Subcutaneous adipose tissue (tissue), 4 donors: ENCODE results near the gene LGSN. TPM values are rescaled to one million over a fixed set of nuclear protein-coding genes. Genes with fewer than 3 reads are reported as not detected.

Source experiments
- total RNA-seq, 4 donors: library from RNA; depleted of rRNA; stranded (reverse); fragments of >200 nt; gene quantifications; one replicate each; pipeline ENCODE4 v1.1.0, GENCODE V29; 2016
- TF ChIP-seq, protein P1 (sequence below): fragments of 450-650 bp; IDR thresholded peaks from one replicate; pipeline ENCODE4 v1.5.1; 2016; ENCODE audit warnings: low read depth, mild to moderate bottlenecking, control low read depth, antibody characterized with exemption, moderate library complexity

Gene LGSN, protein sequence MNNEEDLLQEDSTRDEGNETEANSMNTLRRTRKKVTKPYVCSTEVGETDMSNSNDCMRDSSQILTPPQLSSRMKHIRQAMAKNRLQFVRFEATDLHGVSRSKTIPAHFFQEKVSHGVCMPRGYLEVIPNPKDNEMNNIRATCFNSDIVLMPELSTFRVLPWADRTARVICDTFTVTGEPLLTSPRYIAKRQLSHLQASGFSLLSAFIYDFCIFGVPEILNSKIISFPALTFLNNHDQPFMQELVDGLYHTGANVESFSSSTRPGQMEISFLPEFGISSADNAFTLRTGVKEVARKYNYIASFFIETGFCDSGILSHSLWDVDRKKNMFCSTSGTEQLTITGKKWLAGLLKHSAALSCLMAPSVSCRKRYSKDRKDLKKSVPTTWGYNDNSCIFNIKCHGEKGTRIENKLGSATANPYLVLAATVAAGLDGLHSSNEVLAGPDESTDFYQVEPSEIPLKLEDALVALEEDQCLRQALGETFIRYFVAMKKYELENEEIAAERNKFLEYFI
- total RNA-seq: not detected

DNA sequence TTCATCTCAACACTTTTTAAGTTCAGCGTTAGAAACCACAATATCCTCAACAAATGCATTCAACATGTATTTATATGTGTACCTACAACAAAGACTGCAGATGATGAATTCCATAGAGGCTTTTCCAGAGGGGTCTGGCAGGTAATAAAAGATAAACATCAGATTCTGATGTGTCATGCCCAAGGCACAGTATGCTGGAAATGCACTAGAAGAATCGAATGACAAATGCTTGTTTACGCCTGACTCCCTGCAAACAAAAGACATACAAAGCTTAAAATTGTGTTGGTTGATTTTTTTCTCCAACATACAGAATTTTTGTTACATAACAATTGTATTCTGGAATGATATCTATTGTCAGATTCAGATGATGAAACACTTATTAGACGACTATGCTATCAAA lies at the start of gene LGSN:
LGSN (minus strand) TSS at position 45 of the 400 bp plus-strand sequence; CDS start at position 5, 40 bp downstream.
- TF ChIP-seq, protein P1, sequence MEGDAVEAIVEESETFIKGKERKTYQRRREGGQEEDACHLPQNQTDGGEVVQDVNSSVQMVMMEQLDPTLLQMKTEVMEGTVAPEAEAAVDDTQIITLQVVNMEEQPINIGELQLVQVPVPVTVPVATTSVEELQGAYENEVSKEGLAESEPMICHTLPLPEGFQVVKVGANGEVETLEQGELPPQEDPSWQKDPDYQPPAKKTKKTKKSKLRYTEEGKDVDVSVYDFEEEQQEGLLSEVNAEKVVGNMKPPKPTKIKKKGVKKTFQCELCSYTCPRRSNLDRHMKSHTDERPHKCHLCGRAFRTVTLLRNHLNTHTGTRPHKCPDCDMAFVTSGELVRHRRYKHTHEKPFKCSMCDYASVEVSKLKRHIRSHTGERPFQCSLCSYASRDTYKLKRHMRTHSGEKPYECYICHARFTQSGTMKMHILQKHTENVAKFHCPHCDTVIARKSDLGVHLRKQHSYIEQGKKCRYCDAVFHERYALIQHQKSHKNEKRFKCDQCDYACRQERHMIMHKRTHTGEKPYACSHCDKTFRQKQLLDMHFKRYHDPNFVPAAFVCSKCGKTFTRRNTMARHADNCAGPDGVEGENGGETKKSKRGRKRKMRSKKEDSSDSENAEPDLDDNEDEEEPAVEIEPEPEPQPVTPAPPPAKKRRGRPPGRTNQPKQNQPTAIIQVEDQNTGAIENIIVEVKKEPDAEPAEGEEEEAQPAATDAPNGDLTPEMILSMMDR: no peak

DNA sequence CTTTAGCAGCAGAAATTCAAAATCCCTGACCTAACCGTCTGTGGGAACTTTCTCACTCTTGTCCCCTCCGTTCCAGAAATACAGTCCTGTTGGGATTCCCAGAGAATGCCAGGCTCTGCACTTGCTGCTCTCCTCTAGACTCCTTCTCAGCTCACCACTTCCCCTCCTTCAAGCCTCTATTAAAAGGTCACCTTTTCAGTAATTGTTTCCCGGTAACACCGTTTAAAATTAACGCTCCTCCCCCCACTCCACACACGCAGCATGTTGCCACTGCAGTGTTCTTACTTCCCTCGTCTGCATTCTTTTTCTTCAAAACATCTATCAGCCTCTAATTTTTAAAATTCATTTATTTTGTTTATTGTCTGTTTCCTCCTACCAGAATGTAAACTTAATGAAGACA lies 48.6 kb upstream of the LGSN start:
- TF ChIP-seq, protein P1: no peak

DNA sequence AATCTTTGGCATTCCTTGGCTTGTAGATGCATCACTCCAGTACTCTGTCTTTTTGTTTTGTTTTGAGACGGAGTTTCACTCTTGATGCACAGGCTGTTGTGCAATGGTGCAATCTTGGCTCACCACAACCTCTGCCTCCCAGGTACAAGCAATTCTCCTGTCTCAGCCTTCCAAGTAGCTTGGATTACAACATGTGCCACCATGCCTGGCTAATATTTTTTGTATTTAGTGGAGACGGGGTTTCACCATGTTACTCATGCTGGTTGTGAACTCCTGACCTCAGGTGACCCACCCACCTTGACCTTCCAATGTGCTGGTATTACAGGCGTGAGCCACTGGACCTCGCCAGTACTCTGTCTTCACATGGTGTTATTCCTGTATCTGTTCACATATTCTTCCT lies 35.8 kb upstream of the LGSN start:
- TF ChIP-seq, protein P1: no peak

DNA sequence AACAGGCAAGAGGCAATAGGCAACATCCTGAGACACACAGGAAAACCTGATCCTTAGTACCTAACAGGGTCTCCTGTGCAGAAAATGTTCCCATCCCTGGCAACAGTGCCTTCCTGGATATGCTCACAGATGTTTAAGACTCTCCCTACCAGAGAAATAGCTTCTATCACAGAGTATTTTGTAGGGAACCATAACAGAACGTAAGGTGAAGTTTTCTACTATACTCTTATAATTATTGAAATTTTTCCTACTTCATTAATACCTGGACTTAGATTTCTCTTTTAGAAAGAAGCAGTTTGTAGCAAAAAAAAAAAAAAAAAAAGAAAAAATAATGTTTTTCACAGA lies 33.5 kb upstream of the LGSN start:
- TF ChIP-seq, protein P1: no peak

DNA sequence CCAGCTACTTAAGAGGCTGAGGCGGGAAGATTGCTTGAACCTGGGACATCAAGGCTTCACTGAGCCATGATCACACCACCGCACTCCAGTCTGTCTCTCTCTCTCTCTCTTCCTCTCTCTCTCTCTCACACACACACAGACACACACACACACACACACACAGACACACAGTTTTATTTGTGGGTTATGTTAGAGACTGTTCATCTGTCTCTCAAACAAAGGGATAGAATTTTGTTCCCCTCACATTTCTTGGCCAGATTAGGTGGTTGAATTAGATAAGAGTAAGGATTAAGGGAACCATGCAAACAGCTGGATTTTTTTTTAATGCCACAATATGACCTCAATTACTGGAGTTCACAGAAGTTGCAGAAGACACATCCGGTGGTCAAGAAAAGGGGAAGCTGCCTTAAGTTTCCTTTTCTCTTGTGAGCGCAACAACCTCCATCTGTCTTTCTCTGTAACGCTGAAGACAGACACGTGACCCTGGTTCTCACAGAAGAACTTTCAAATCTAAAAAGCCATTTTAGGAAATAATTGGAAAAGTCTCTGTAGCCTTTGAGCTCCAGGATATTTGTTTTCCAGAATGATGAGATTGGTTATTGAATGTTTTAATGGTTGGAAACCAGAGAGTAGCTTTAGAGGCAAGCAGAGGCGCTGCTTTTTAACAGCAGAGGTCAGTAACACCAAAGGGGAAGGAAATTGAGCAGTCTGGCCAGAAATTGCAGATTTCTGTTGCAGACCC lies 32.9 kb upstream of the LGSN start:
- TF ChIP-seq, protein P1: no peak

DNA sequence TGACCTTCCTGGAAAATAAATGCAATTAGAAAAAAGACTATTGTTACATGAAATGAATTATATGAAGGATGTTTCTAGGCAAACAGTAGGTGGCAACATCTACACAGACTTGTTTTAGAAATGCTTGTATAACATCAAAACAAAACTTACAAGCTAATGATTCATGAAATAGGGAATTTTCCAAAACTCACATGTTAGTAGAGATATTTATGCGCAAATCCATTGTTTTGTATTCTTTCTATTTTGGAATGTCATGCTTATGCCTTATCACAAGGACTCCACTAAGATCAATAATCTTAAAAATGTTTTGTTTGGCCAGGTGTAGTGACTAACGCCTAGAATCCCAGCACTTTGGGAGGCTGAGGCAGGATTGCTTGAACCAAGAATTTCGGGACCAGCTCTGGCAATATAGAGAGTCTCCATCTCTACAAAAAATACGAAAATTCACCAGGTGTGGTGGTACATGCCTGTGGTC lies 32.3 kb upstream of the LGSN start:
- TF ChIP-seq, protein P1: no peak

DNA sequence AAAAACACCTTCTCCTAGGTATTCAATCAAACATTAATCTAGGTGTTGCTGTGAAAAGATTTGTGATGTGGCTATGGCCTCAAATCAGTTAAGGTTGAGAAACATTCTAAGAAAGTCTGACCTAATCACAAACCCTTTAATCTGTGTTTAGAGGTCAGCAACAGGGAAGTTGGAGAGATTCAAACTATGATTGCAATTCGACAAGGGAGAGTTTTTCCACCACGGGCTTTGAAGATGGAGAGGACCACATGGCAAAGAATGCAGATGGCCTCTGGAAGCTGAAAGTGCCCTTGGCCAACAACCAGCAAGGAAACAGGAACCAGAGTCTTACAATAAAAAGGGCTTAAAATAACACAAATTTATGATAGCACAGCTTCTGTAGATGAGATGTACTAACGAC lies 29.6 kb upstream of the LGSN start:
- TF ChIP-seq, protein P1: no peak
